IMR-90 (cell line): Measurements from ENCODE around the gene NMRAL1. TPM values are rescaled to one million over a fixed set of nuclear protein-coding genes. Genes with fewer than 3 reads are reported as not detected.
A peak's percentile ranks its signal among the peaks of the same experiment; 100 is the strongest.

Source experiments
- ATAC-seq: fragments of 200-7000 bp; cut with Tn5 transposase; 2 replicates; pipeline ENCODE4 v1.9.1; 2020; ENCODE audit warnings: low read depth, mild to moderate bottlenecking, moderate library complexity
- BruUV-seq: library from RNA; stranded (reverse); fragments of 400-500 nt; replicated peaks from 2 replicates; lab custom pipeline; 2021; lab: Mats Ljungman, UMichigan
- CTCF ChIA-PET: fragments of 300-600 bp; formaldehyde crosslinking; extraction: SDS; loops from one replicate; lab custom pipeline; 2021; ENCODE audit warnings: antibody characterized with exemption; lab: Yijun Ruan, JAX
- POLR2A ChIA-PET: fragments of 300-600 bp; sonication (Branson Sonifier 250); formaldehyde crosslinking; loops from one replicate; lab custom pipeline; 2022; ENCODE audit warnings: antibody characterized with exemption; ENCODE audit not compliant: unreplicated experiment; lab: Charles Lee
- DNase-seq: peaks from one replicate; pipeline ENCODE4 v3.0.0; 2013
- H2AFZ ChIP-seq: replicated peaks from 2 replicates; pipeline ENCODE3; 2013; ENCODE audit warnings: low read length, mild to moderate bottlenecking; ENCODE audit not compliant: poor library complexity
- H2AK5ac ChIP-seq: 2 replicates; pipeline ENCODE4 v1.6.1; 2013; ENCODE audit warnings: low read depth, low read length, inconsistent platforms
- H2AK9ac ChIP-seq: replicated peaks from 2 replicates; pipeline ENCODE3; 2013; ENCODE audit warnings: mild to moderate bottlenecking, low read depth, low read length, moderate library complexity; ENCODE audit not compliant: poor library complexity
- H2BK120ac ChIP-seq: 2 replicates; pipeline ENCODE4 v1.6.1; 2013; ENCODE audit warnings: low read depth, low read length, inconsistent platforms
- H2BK15ac ChIP-seq: 3 replicates; pipeline ENCODE4 v1.6.1; 2013; ENCODE audit warnings: low read depth, low read length, inconsistent platforms
- H2BK20ac ChIP-seq: 2 replicates; pipeline ENCODE4 v1.6.1; 2013; ENCODE audit warnings: low read depth, mild to moderate bottlenecking, inconsistent platforms, low read length, moderate library complexity
- H2BK5ac ChIP-seq: 2 replicates; pipeline ENCODE4 v1.6.1; 2013; ENCODE audit warnings: mild to moderate bottlenecking, low read depth, low read length, inconsistent platforms; ENCODE audit not compliant: poor library complexity, severe bottlenecking
- H3K14ac ChIP-seq: replicated peaks from 2 replicates; pipeline ENCODE4 v1.6.1; 2013; ENCODE audit warnings: low read depth, low read length, inconsistent platforms
- H3K18ac ChIP-seq: 2 replicates; pipeline ENCODE4 v1.6.1; 2013; ENCODE audit warnings: low read depth, low read length, control low read depth
- H3K23ac ChIP-seq: 2 replicates; pipeline ENCODE4 v1.6.1; 2013; ENCODE audit warnings: low read depth, low read length, inconsistent platforms
- H3K27ac ChIP-seq: 2 replicates; pipeline ENCODE4 v1.5.1; 2013; ENCODE audit warnings: mild to moderate bottlenecking, control low read depth, low read length; ENCODE audit not compliant: insufficient read depth
- H3K27me3 ChIP-seq: 2 replicates; pipeline ENCODE4 v1.6.1; 2013; ENCODE audit warnings: low read length; ENCODE audit not compliant: control insufficient read depth, insufficient read depth
- H3K36me3 ChIP-seq: 2 replicates; pipeline ENCODE4 v1.6.1; 2013; ENCODE audit warnings: low read length, mixed read lengths; ENCODE audit not compliant: control insufficient read depth, insufficient read depth
- H3K4ac ChIP-seq: 2 replicates; pipeline ENCODE4 v1.6.1; 2013; ENCODE audit warnings: low read depth, low read length, inconsistent platforms
- H3K4me1 ChIP-seq: 2 replicates; pipeline ENCODE4 v1.6.1; 2013; ENCODE audit warnings: low read length, mixed read lengths; ENCODE audit not compliant: control insufficient read depth, insufficient read depth
- H3K4me2 ChIP-seq: 2 replicates; pipeline ENCODE4 v1.6.1; 2013; ENCODE audit warnings: low read depth, mild to moderate bottlenecking, control low read depth, low read length, moderate library complexity
- H3K4me3 ChIP-seq: 2 replicates; pipeline ENCODE4 v1.5.1; 2013; ENCODE audit warnings: low read depth, mild to moderate bottlenecking, control low read depth, low read length, moderate library complexity; ENCODE audit not compliant: insufficient read depth
- H3K56ac ChIP-seq: 2 replicates; pipeline ENCODE4 v1.6.1; 2013; ENCODE audit warnings: low read length, inconsistent platforms; ENCODE audit not compliant: insufficient read depth; ENCODE audit errors: extremely low read depth
- H3K79me1 ChIP-seq, 2 experiments: 2 replicates each; pipeline ENCODE4 v1.6.1; 2013; ENCODE audit warnings: low read length in 2 of 2, inconsistent platforms in 1 of 2, low read depth in 1 of 2
- H3K9ac ChIP-seq: 2 replicates; pipeline ENCODE4 v1.6.1; 2013; ENCODE audit warnings: low read depth, low read length, control low read depth
- H3K9me1 ChIP-seq: 2 replicates; pipeline ENCODE4 v1.6.1; 2013; ENCODE audit warnings: low read length, inconsistent platforms; ENCODE audit not compliant: insufficient read depth
- H3K9me3 ChIP-seq: 2 replicates; pipeline ENCODE4 v1.6.1; 2013; ENCODE audit warnings: low read length; ENCODE audit not compliant: control insufficient read depth, insufficient read depth
- H4K20me1 ChIP-seq: 2 replicates; pipeline ENCODE4 v1.6.1; 2013; ENCODE audit warnings: low read length, inconsistent platforms; ENCODE audit not compliant: insufficient read depth
- H4K5ac ChIP-seq: 2 replicates; pipeline ENCODE4 v1.6.1; 2013; ENCODE audit warnings: mild to moderate bottlenecking, low read depth, low read length, control low read depth
- H4K8ac ChIP-seq, 2 experiments: 2 replicates each; pipeline ENCODE4 v1.6.1; 2013; ENCODE audit warnings: low read depth in 2 of 2, low read length in 2 of 2, control low read depth in 1 of 2, inconsistent platforms in 1 of 2
- H4K91ac ChIP-seq: 2 replicates; pipeline ENCODE4 v1.6.1; 2013; ENCODE audit warnings: low read depth, low read length, inconsistent platforms; ENCODE audit not compliant: insufficient read depth
- ELK1 ChIP-seq: fragments of 150-350 bp; IDR thresholded peaks from 2 replicates; pipeline ENCODE4 v1.6.1; 2016; ENCODE audit warnings: low read depth, mild to moderate bottlenecking, low read length, moderate library complexity, borderline replicate concordance
- MAZ ChIP-seq: IDR thresholded peaks from 2 replicates; pipeline ENCODE4 v1.6.1; 2012; ENCODE audit warnings: low read depth, mild to moderate bottlenecking, low read length, improper control_type of control experiment, moderate library complexity, borderline replicate concordance
- WGBS, 2 experiments: methylation state at CpG; one replicate each; pipeline versions ENCODE4 v1.1.5 to v1.1.7; 2013; ENCODE audit warnings: missing lambda C conversion rate in 2 of 2; ENCODE audit not compliant: insufficient read length in 1 of 2; ENCODE audit errors: extremely low coverage in 2 of 2; 5-methylcytosine and 5-hydroxymethylcytosine counted together
- dilution Hi-C: fragments of 300-500 bp; cut with HindIII; formaldehyde crosslinking; loops from one replicate; pipeline ENCODE4 v1.14.3; 2018; ENCODE audit warnings: low sequenced_read_pairs; ENCODE audit not compliant: unreplicated experiment
- in situ Hi-C: fragments of 300-500 bp; cut with MboI; formaldehyde crosslinking; loops from 3 replicates; pipeline ENCODE4 v1.14.3; 2019; ENCODE audit warnings: low sequenced_read_pairs, inconsistent platforms, mixed read lengths
- intact Hi-C: fragments of 100-400 bp; cut with micrococcal nuclease; formaldehyde crosslinking; loops from 2 replicates; pipeline ENCODE4 v1.10.0; 2022
- polyA plus RNA-seq, 3 experiments: library from polyadenylated mRNA; depleted of rRNA; stranded (reverse); fragments of >200 nt; gene quantifications; 2 replicates each; pipeline ENCODE4 v1.2.3, GENCODE V29; 2012; ENCODE audit warnings: low replicate concordance in 1 of 3
- total RNA-seq: library from RNA; depleted of rRNA; stranded (reverse); fragments of >200 nt; gene quantifications from 2 replicates; pipeline ENCODE4 v1.2.3, GENCODE V29; 2012

The NMRAL1 gene
- total and polyA plus RNA-seq, 2 of the 4 experiments (the other 2 are of a cell fraction), result 48.6 to 67.6 TPM

- H3K27me3 ChIP-seq, result no peaks in the 10 kb centered on the region
- DNase-seq (peak; percentile 90), ATAC-seq (peak; percentile 86)
- peak overlapping the region; percentile 74 for H4K91ac ChIP-seq
- H3K14ac ChIP-seq, result peak overlapping the region; percentile 86
- peaks cover 3% of the 10 kb centered on the region for H3K36me3 ChIP-seq
- peak overlapping the region; percentile 65 for H3K18ac ChIP-seq
- dilution Hi-C loops (no loop called here), intact Hi-C loops (no loop called here), in situ Hi-C loops (no loop called here)
- POLR2A ChIA-PET, result interaction anchor here (1.5 kb wide), 1 partner anchor 12 kb away, joined by 4 read pairs; no protein-coding TSS in a partner anchor
- H2BK20ac ChIP-seq, result peak overlapping the region; percentile 84
- no CpG with 5 or more reads among the region's 5 CpGs for WGBS, 2 experiments
- peak overlapping the region; percentile 90 for H2AK9ac ChIP-seq
- H3K56ac ChIP-seq, result no peak overlapping the region
- H3K4me1 ChIP-seq, result peaks cover 15% of the 10 kb centered on the region
- H3K9me3 ChIP-seq, result no peaks in the 10 kb centered on the region
- CTCF ChIA-PET, result interaction anchor here (1.0 kb wide), 1 partner anchor 13 kb away, joined by 4 read pairs; the partner anchor contains the start of gene HMOX2
- H4K8ac ChIP-seq, result peak overlapping the region in 1 of 2 experiments; percentile 72; a peak in 3 of 4 replicates
- peak overlapping the region; percentile 56 for H2AK5ac ChIP-seq
- peak overlapping the region; percentile 77 for H2AFZ ChIP-seq
- H4K5ac ChIP-seq, result peak overlapping the region; percentile 22; the same call in 1 of the 2 replicates
- H4K20me1 ChIP-seq, result peaks cover 3% of the 10 kb centered on the region; the same call in 1 of the 2 replicates
- H2BK15ac ChIP-seq, result peak overlapping the region; percentile 46; the same call in 2 of the 3 replicates
- peak overlapping the region; percentile 93 for H3K4ac ChIP-seq
- H3K27ac ChIP-seq, result peak overlapping the region; percentile 64
- H3K4me3 ChIP-seq, result no peak overlapping the region
- H2BK5ac ChIP-seq, result peak overlapping the region; percentile 88
- H2BK120ac ChIP-seq, result peak overlapping the region; percentile 92
- H3K9me1 ChIP-seq, result peaks cover 18% of the 10 kb centered on the region
- TF ChIP-seq MAZ (peak; percentile 29; the same call in 1 of the 2 replicates), ELK1 (no peak)
- peaks cover 34 to 77% of the 10 kb centered on the region in 2 experiments for H3K79me1 ChIP-seq
- no TSS peak for BruUV-seq
- no peak overlapping the region for H3K9ac ChIP-seq
- H3K4me2 ChIP-seq, result peak overlapping the region; percentile 28
- peak overlapping the region; percentile 76; the same call in 1 of the 2 replicates for H3K23ac ChIP-seq
Measured at GRCh38 chr16:4489030-4489429, 14.6 kb upstream of the NMRAL1 start.
